Urinary bladder (tissue), 4 donors: ENCODE results near the gene LSM4. TPM values are rescaled to one million over a fixed set of nuclear protein-coding genes. Genes with fewer than 3 reads are reported as not detected.
"Not testable (repeated sequence)": the region's sequence is repeated elsewhere in the genome, so short reads cannot be mapped to it uniquely, and the experiment has no call there.

Experiments
- DNase-seq: peaks from one replicate; pipeline ENCODE4 v3.0.0-alpha.2; 2015; ENCODE audit errors: extremely low spot score
- H3K27ac ChIP-seq: one replicate; pipeline ENCODE4 v1.5.1; 2013; ENCODE audit warnings: low read depth, mild to moderate bottlenecking, moderate library complexity
- H3K36me3 ChIP-seq: one replicate; pipeline ENCODE4 v1.6.1; 2013; ENCODE audit warnings: mild to moderate bottlenecking, moderate library complexity; ENCODE audit not compliant: insufficient read depth
- H3K4me1 ChIP-seq: one replicate; pipeline ENCODE4 v1.6.1; 2013; ENCODE audit warnings: mild to moderate bottlenecking, moderate library complexity; ENCODE audit not compliant: insufficient read depth
- H3K4me3 ChIP-seq: one replicate; pipeline ENCODE4 v1.5.1; 2013; ENCODE audit warnings: low read depth, low read length
- WGBS: extraction: QIAGEN DNeasy Blood & Tissue Kit; methylation state at CpG from one replicate; pipeline ENCODE4 v1.1.7; 2013; 5-methylcytosine and 5-hydroxymethylcytosine counted together
- polyA plus RNA-seq: library from polyadenylated mRNA; stranded (reverse); fragments of 200-250 nt; gene quantifications from one replicate; pipeline ENCODE4 v1.2.3, GENCODE V29; 2013
- total RNA-seq: library from RNA; depleted of rRNA; stranded (reverse); fragments of >200 nt; gene quantifications from one replicate; pipeline ENCODE4 v1.2.3, GENCODE V29; 2014
- donor health status: healthy with polysubstance abuse.
- donor health status: healthy.

The LSM4 gene
- total and polyA plus RNA-seq, 2 donors, result 56.5 to 97.5 TPM

DNA sequence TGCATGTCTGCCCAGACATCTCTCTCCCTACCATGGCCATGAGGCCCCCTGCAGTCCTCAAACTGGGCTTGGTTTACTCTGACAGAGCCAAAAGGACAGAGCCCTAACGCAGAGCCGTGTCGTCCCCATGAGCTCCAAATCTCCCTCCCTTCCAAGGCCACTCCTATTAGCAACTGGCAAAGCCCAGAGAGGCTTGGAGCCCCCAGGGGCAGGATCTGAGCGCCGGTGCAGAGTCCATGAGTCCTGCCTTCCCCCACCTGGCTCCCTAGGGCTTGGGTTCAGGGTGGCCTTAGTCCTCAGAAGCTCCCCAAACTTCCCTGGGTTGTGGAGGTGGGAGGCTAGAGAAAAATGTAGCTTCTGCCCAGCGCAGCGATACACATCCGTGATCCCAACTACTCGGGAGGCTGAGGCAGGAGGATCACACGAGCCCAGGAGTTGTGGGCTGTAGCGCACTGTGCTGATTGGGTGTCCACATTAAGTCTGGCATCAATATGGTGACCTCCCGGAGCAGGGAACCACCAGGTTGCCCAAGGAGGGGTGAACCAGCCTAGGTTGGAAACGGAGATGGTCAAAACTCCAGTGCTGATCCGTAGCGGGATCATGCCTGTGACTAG, 10.1 kb upstream of the LSM4 start:
- no peak overlapping the region for H3K4me3 ChIP-seq
- WGBS, result 81% methylated on average over 15 of the region's 15 CpGs

GRCh38 chr19:18330868-18331267, 8.0 kb upstream of the LSM4 start:
- H3K36me3 ChIP-seq, result no peaks in the 10 kb centered on the region
- DNase-seq, result no peak
- no peaks in the 10 kb centered on the region for H3K4me1 ChIP-seq
- no peak overlapping the region for H3K4me3 ChIP-seq
- no peak overlapping the region for H3K27ac ChIP-seq
- WGBS, result 89% methylated on average over 9 of the region's 9 CpGs

More for the DNA sequence above, 10.1 kb upstream of the LSM4 start:
- no peak for DNase-seq
- Histone ChIP-seq H3K4me1 (no peaks in the 10 kb centered on the region), H3K36me3 (no peaks in the 10 kb centered on the region), H3K27ac (no peak overlapping the region)

- no peak for DNase-seq
- Histone ChIP-seq H3K4me3 (no peak overlapping the region), H3K4me1 (no peaks in the 10 kb centered on the region), H3K27ac (no peak overlapping the region), H3K36me3 (no peaks in the 10 kb centered on the region)
- 53% methylated on average over 6 of the region's 6 CpGs for WGBS
Observed at GRCh38 chr19:18329035-18329376, 6.1 kb upstream of the LSM4 start.

DNA sequence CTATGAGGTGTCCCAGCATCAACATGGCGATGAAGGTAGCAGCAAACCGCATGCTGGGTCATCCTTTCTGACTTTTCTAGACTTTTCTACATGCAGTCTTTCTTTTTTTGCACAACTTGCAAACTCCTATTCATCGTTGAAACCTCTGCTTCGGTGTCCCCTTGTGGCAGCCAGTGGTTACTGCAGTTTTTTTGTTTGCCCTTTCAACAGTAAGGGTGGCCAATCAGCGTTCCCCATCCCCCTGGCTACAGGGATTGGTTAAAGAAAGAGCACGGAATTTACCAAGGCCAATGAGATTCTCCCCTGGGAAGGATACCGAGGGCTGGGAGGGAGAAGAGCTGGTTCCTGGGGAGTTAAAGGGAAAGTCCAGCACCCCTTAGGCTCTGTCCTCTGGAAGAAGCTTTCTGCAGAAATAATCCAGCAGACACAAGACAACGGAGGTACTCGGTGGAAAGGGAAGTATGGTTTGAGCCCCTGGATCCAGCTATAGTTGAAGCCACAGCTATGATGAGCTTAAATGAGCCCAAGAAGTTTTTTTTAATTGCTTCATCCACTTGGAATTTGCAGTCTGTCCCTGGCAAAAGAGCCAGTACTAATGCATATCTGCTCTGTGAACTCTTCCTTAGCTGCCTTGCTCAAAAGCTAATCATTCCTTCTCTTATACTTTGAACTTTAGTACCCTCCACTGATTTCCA, 5.6 kb upstream of the LSM4 start:
- DNase-seq, result peak; percentile 96
- Histone ChIP-seq H3K36me3 (no peaks in the 10 kb centered on the region), H3K4me1 (no peaks in the 10 kb centered on the region), H3K27ac (no peak overlapping the region), H3K4me3 (no peak overlapping the region)
- WGBS, result 3% methylated on average over 9 of the region's 9 CpGs

GRCh38 chr19:18326772-18327171, 3.9 kb upstream of the LSM4 start:
- Histone ChIP-seq H3K36me3 (no peaks in the 10 kb centered on the region), H3K4me1 (peaks cover 3% of the 10 kb centered on the region), H3K4me3 (no peak overlapping the region), H3K27ac (no peak overlapping the region)
- WGBS, result 93% methylated on average over 5 of the region's 5 CpGs
- no peak for DNase-seq

- DNase-seq, H3K36me3 ChIP-seq, H3K27ac ChIP-seq, H3K4me3 ChIP-seq, H3K4me1 ChIP-seq: not testable (repeated sequence)
- WGBS, result 41% methylated on average over 6 of the region's 6 CpGs
Observed at GRCh38 chr19:18324373-18324731, 1.5 kb upstream of the LSM4 start.

DNA sequence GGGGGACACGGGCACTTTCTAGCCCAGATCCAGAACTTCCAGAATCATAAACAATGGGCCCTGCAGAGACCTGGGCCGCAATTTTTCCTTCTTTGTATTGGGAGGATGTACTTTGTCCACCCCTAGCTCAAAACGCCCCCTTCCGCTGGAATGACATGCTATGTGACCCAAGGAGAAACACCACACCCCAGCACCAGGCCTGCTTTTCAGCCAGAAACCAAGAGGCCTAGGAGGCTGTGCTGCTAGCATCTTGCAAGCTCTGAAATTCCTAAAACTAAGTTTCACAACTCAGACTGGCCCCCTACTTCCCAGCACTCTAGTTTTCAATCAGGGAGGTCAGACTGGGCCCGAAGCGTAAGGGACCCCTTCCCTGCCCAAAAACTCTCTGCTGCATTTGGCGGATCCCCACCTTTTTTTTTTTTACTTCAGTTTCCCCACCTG, 538 bp downstream of the LSM4 start:
- H3K36me3 ChIP-seq, result no peaks in the 10 kb centered on the region
- H3K4me1 ChIP-seq, result peaks cover 3% of the 10 kb centered on the region
- H3K27ac ChIP-seq, result peak overlapping the region; percentile 59
- no peak for DNase-seq
- WGBS, result 2% methylated on average over 7 of the region's 7 CpGs
- H3K4me3 ChIP-seq, result peak overlapping the region; percentile 38

DNA sequence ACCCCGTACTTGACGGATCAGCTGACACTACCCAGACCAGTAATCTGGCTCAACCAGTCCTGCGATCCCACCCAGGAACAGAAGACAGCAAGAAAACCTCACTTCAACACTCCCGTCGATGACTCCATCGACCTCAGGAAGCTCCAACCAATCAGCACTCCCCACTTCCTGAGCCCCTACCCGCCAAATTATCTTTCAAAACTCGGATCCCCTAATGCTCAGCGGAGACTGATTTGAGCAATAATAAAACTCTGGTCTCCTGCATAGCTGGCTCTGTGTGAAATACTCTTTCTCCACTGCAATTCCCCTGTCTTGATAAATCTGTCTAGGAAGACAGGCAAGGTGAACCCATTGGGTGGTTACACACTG, 1.2 kb downstream of the LSM4 start:
- 11% methylated on average over 9 of the region's 9 CpGs for WGBS
- peaks cover 3% of the 10 kb centered on the region for H3K4me1 ChIP-seq
- no peak overlapping the region for H3K4me3 ChIP-seq
- peak overlapping the region; percentile 39 for H3K27ac ChIP-seq
- no peaks in the 10 kb centered on the region for H3K36me3 ChIP-seq
- DNase-seq, result no peak

GRCh38 chr19:18320865-18321733, 1.8 kb downstream of the LSM4 start:
- no peaks in the 10 kb centered on the region for H3K36me3 ChIP-seq
- DNase-seq, result no peak
- H3K4me3 ChIP-seq, result no peak overlapping the region
- 53% methylated on average over 14 of the region's 14 CpGs for WGBS
- peaks cover 3% of the 10 kb centered on the region for H3K4me1 ChIP-seq
- H3K27ac ChIP-seq, result no peak overlapping the region

DNA sequence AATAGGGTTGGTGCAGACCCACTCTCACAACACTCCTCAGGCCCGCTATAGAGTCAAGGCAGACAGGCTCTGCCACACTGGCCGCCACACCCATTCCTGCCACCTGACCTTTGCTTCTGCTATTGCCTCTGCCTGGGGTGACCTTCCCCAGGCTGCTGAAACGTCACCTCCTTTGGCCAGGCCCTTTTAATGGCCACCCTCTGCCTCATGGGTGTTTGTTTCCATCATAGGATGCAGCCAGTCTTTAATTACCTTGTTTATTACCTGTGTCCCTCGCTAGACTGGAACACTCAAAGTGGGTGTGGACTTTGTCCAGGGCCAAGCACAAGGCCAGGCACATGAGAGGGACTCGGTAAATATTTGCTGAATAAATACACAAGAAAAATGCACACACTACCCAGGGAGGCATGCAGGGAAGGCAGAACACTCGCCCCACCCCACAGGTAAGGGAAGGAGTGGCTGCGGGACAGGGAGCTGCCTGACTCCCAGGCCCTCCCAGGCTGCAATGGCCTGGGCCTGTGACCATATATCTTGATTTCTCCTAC, 3.2 kb downstream of the LSM4 start:
- Histone ChIP-seq H3K4me3 (no peak overlapping the region), H3K4me1 (peaks cover 3% of the 10 kb centered on the region), H3K36me3 (no peaks in the 10 kb centered on the region), H3K27ac (peak overlapping the region; percentile 30)
- 81% methylated on average over 7 of the region's 7 CpGs for WGBS
- no peak for DNase-seq

- Histone ChIP-seq H3K4me3 (no peak overlapping the region), H3K4me1 (peaks cover 3% of the 10 kb centered on the region), H3K27ac (peak overlapping the region; percentile 54), H3K36me3 (no peaks in the 10 kb centered on the region)
- WGBS, result 68% methylated on average over 18 of the region's 18 CpGs
- no peak for DNase-seq
Observed at GRCh38 chr19:18317961-18318800, 4.7 kb downstream of the LSM4 start.

DNA sequence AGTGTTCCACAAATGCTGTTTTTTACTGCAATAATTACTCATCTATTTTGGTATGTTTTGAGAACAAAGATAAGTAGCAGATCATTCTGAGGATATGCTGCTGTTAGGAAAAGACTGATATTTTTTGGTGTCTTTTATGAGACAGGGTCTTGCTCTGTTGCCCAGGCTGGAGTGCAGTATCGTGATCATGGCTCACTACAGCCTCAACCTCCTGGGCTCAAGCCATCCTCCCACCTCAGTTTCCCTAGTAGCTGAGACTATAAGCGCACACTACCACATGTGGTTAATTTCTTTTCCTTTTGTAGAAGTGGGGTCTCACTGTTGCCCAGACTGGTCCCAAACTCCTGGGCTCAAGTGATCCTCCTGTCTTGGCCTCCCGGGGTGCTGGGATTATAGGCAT, 9.5 kb downstream of the LSM4 start:
- Histone ChIP-seq H3K4me3 (no peak overlapping the region), H3K27ac (no peak overlapping the region), H3K4me1 (no peaks in the 10 kb centered on the region), H3K36me3 (peaks cover 2% of the 10 kb centered on the region)
- WGBS, result 87% methylated on average over 3 of the region's 3 CpGs
- no peak for DNase-seq

GRCh38 chr19:18312092-18312534, 10.8 kb downstream of the LSM4 start:
- H3K27ac ChIP-seq, result no peak overlapping the region
- no peak for DNase-seq
- no peak overlapping the region for H3K4me3 ChIP-seq
- peaks cover 2% of the 10 kb centered on the region for H3K36me3 ChIP-seq
- 92% methylated on average over 11 of the region's 11 CpGs for WGBS
- H3K4me1 ChIP-seq, result no peaks in the 10 kb centered on the region
